NCI-H2107 treated with DMSO at 0.1 percent for 48 hours (cell line): ENCODE results near the gene STAT4.

Source experiments
- DNase-seq: peaks from one replicate; lab custom pipeline; 2025; ENCODE audit not compliant: unreplicated experiment; lab: John Stamatoyannopoulos, UW

Gene STAT4

GRCh38 chr2:191145769-191146471 lies 4.9 kb downstream of the STAT4 start:
- DNase-seq, result no peak

- no peak for DNase-seq
Observed at GRCh38 chr2:191144217-191144616, 6.6 kb downstream of the STAT4 start.

- DNase-seq, result no peak
Observed at GRCh38 chr2:191143791-191144190, 7.0 kb downstream of the STAT4 start.

- DNase-seq, result no peak
Observed at GRCh38 chr2:191128911-191129304, 21.9 kb downstream of the STAT4 start.

- no peak for DNase-seq
Observed at GRCh38 chr2:191128172-191128910, 22.5 kb downstream of the STAT4 start.

GRCh38 chr2:191127235-191127634 lies 23.6 kb downstream of the STAT4 start:
- DNase-seq, result no peak

- no peak for DNase-seq
Observed at GRCh38 chr2:191126386-191127085, 24.3 kb downstream of the STAT4 start.

- no peak for DNase-seq
Observed at GRCh38 chr2:191125646-191126045, 25.1 kb downstream of the STAT4 start.

GRCh38 chr2:191122638-191123294 lies 28.0 kb downstream of the STAT4 start:
- DNase-seq, result no peak

GRCh38 chr2:191117341-191117740 lies 33.5 kb downstream of the STAT4 start:
- DNase-seq, result no peak

- no peak for DNase-seq
Observed at GRCh38 chr2:191115804-191116203, 35.0 kb downstream of the STAT4 start.

- no peak for DNase-seq
Observed at GRCh38 chr2:191115391-191115790, 35.4 kb downstream of the STAT4 start.

- DNase-seq, result no peak
Observed at GRCh38 chr2:191114403-191114886, 36.3 kb downstream of the STAT4 start.

GRCh38 chr2:191113761-191114160 lies 37.0 kb downstream of the STAT4 start:
- no peak for DNase-seq

GRCh38 chr2:191112448-191112901 lies 38.3 kb downstream of the STAT4 start:
- no peak for DNase-seq

GRCh38 chr2:191109888-191110287 lies 40.9 kb downstream of the STAT4 start:
- peak; percentile 61 for DNase-seq

- no peak for DNase-seq
Observed at GRCh38 chr2:191108331-191108730, 42.5 kb downstream of the STAT4 start.

- DNase-seq, result no peak
Observed at GRCh38 chr2:191105082-191105481, 45.7 kb downstream of the STAT4 start.

GRCh38 chr2:191103774-191104173 lies 47.0 kb downstream of the STAT4 start:
- DNase-seq, result no peak

- no peak for DNase-seq
Observed at GRCh38 chr2:191100216-191100615, 50.6 kb downstream of the STAT4 start.

- no peak for DNase-seq
Observed at GRCh38 chr2:191087311-191087710, 63.5 kb downstream of the STAT4 start.
